OCI-LY7 (cell line): ENCODE results near the gene SPATA2L. TPM values are rescaled to one million over a fixed set of nuclear protein-coding genes. Genes with fewer than 3 reads are reported as not detected.

Experiments used
- BruUV-seq: library from RNA; stranded (reverse); fragments of 400-500 nt; replicated peaks from 2 replicates; lab custom pipeline; 2021; lab: Mats Ljungman, UMichigan
- CTCF ChIA-PET: fragments of 300-600 bp; sonication (Branson Sonifier 250); formaldehyde crosslinking; loops from one replicate; lab custom pipeline; 2022; ENCODE audit warnings: antibody characterized with exemption; ENCODE audit not compliant: unreplicated experiment; lab: Charles Lee
- POLR2A ChIA-PET: fragments of 300-600 bp; sonication (Branson Sonifier 250); formaldehyde crosslinking; loops from one replicate; lab custom pipeline; 2022; ENCODE audit warnings: antibody characterized with exemption; lab: Charles Lee
- DNase-seq: peaks from one replicate; pipeline ENCODE4 v3.0.0-alpha.2; 2015; ENCODE audit warnings: low spot score
- H2AFZ ChIP-seq: fragments of 200-600 bp; sonication (generic), shearing (Covaris generic); 2 replicates; pipeline ENCODE4 v1.6.1; 2014; ENCODE audit warnings: mild to moderate bottlenecking, antibody characterized with exemption, low read length, moderate library complexity
- H3K27ac ChIP-seq: fragments of 200-600 bp; sonication (generic); 2 replicates; pipeline ENCODE4 v1.5.1; 2014; ENCODE audit warnings: mixed run types, low read depth, mild to moderate bottlenecking, moderate library complexity, low read length, inconsistent platforms; ENCODE audit not compliant: poor library complexity, severe bottlenecking
- H3K36me3 ChIP-seq: fragments of 200-600 bp; sonication (generic); 2 replicates; pipeline ENCODE4 v1.6.1; 2014; ENCODE audit warnings: mild to moderate bottlenecking, antibody characterized with exemption, low read length, moderate library complexity, mixed read lengths; ENCODE audit not compliant: insufficient read depth
- H3K4me1 ChIP-seq: fragments of 200-600 bp; sonication (generic); 2 replicates; pipeline ENCODE4 v1.5.1; 2014; ENCODE audit warnings: mild to moderate bottlenecking, low read length; ENCODE audit not compliant: insufficient read depth, poor library complexity, severe bottlenecking
- H3K4me2 ChIP-seq: fragments of 200-600 bp; sonication (generic); 2 replicates; pipeline ENCODE4 v1.6.1; 2014; ENCODE audit warnings: mild to moderate bottlenecking, low read length
- H3K4me3 ChIP-seq: fragments of 200-600 bp; sonication (generic); 2 replicates; pipeline ENCODE4 v1.5.1; 2014; ENCODE audit warnings: mild to moderate bottlenecking, low read depth, low read length; ENCODE audit not compliant: poor library complexity, severe bottlenecking
- H3K79me2 ChIP-seq: fragments of 200-600 bp; sonication (generic); 2 replicates; pipeline ENCODE4 v1.6.1; 2016; ENCODE audit warnings: low read depth, mild to moderate bottlenecking, low read length, moderate library complexity, mixed read lengths; ENCODE audit not compliant: insufficient read depth
- H3K9me2 ChIP-seq: fragments of 200-600 bp; sonication (generic); 2 replicates; pipeline ENCODE4 v1.6.1; 2016; ENCODE audit warnings: mild to moderate bottlenecking, low read length, mixed read lengths; ENCODE audit not compliant: insufficient read depth
- H3K9me3 ChIP-seq: fragments of 200-600 bp; sonication (generic); 2 replicates; pipeline ENCODE4 v1.6.1; 2014; ENCODE audit warnings: mild to moderate bottlenecking, mixed run types, low read length, mixed read lengths
- H4K20me1 ChIP-seq: fragments of 200-600 bp; sonication (generic); 2 replicates; pipeline ENCODE4 v1.6.1; 2014; ENCODE audit warnings: mild to moderate bottlenecking, antibody characterized with exemption, low read length, moderate library complexity, mixed read lengths; ENCODE audit not compliant: insufficient read depth
- EZH2phosphoT487 ChIP-seq: fragments of 200-600 bp; sonication (generic); IDR thresholded peaks from 2 replicates; pipeline ENCODE4 v1.6.1; 2018; ENCODE audit warnings: low read depth, borderline replicate concordance, mild to moderate bottlenecking, mixed run types, antibody characterized with exemption, low read length, moderate library complexity, mixed read lengths
- intact Hi-C: fragments of 100-400 bp; cut with micrococcal nuclease; formaldehyde crosslinking; loops from one replicate; pipeline ENCODE4 v1.10.0; 2022; ENCODE audit not compliant: unreplicated experiment
- total RNA-seq, 2 experiments: library from RNA; depleted of rRNA in 1 of 2; stranded (reverse); fragments of >200 nt in 1 of 2; shearing (Covaris generic) in 1 of 2; gene quantifications; 2 replicates each; pipeline ENCODE4 v1.2.3, GENCODE V29; 2014 to 2022
- TF ChIP-seq, protein P1 (sequence below): fragments of 200-600 bp; sonication (generic); conservative IDR thresholded peaks from 2 replicates; pipeline ENCODE4 v1.5.1; 2014; ENCODE audit warnings: mild to moderate bottlenecking, antibody characterized with exemption, low read length, moderate library complexity, mixed read lengths

Gene SPATA2L
- total RNA-seq, 2 experiments from 2014 or later: 7.2 to 13.1 TPM

DNA sequence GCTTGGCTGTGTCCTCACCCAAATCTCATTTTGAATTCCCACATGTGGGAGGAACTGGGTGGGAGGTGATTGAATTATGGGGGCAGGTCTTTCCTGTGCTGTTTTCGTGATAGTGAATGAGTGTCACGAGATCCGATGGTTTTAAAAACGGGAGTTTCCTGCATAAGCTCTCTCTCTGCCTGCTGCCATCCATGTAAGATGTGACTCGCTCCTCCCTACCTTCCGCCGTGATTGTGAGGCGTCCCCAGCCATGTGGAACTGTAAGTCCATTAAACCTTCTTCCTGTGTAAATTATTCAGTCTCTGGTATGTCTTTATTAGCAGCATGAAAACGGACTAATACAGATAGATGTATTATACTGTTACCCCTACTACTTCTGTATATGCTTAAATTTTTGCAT, 40.3 kb downstream of the SPATA2L start:
- Histone ChIP-seq H3K9me3 (no peaks in the 10 kb centered on the region), H4K20me1 (no peaks in the 10 kb centered on the region), H3K9me2 (no peaks in the 10 kb centered on the region), H3K36me3 (peaks cover 42% of the 10 kb centered on the region), H3K4me2 (no peak overlapping the region), H3K27ac (no peak overlapping the region), H3K4me3 (no peak overlapping the region), H3K79me2 (peaks cover 20% of the 10 kb centered on the region), H3K4me1 (peaks cover 13% of the 10 kb centered on the region), H2AFZ (no peak overlapping the region)
- TF ChIP-seq, protein P1, sequence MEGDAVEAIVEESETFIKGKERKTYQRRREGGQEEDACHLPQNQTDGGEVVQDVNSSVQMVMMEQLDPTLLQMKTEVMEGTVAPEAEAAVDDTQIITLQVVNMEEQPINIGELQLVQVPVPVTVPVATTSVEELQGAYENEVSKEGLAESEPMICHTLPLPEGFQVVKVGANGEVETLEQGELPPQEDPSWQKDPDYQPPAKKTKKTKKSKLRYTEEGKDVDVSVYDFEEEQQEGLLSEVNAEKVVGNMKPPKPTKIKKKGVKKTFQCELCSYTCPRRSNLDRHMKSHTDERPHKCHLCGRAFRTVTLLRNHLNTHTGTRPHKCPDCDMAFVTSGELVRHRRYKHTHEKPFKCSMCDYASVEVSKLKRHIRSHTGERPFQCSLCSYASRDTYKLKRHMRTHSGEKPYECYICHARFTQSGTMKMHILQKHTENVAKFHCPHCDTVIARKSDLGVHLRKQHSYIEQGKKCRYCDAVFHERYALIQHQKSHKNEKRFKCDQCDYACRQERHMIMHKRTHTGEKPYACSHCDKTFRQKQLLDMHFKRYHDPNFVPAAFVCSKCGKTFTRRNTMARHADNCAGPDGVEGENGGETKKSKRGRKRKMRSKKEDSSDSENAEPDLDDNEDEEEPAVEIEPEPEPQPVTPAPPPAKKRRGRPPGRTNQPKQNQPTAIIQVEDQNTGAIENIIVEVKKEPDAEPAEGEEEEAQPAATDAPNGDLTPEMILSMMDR: no peak
- TF ChIP-seq EZH2phosphoT487: no peak
- ChIA-PET POLR2A (interaction anchor here (0.5 to 0.6 kb wide), 2 partner anchors 340 to 1013 kb away, joined by 3 read pairs; no protein-coding TSS in a partner anchor), CTCF (no interaction called here)
- intact Hi-C loops: no loop called here
- BruUV-seq: no TSS peak
- no peak for DNase-seq

DNA sequence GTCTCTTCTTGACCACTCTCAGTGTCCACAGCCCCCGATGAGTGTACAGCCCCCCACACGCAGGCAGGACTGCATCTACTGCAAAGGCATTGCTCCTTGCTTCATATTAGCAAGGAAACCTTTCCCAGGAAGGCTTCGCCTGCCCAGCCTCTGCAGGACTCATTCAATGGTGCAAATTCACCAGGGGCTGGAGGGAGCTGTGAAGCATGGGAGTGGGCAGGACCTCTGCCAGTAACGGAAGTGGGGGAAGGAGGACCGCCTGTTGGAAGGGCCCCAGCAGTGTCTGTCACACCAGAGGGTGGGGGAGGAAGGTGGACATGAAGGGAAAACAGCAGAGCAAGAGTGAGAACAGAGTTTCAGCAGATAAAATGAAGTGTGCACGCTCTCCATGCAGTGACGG, 41.4 kb downstream of the SPATA2L start:
- no peak overlapping the region for H3K4me2 ChIP-seq
- peaks cover 42% of the 10 kb centered on the region for H3K36me3 ChIP-seq
- POLR2A ChIA-PET: interaction anchor here (0.6 kb wide), 1 partner anchor 41 kb away, joined by 3 read pairs; the partner anchor contains the start of gene SPATA2L
- no peaks in the 10 kb centered on the region for H3K9me2 ChIP-seq
- H3K79me2 ChIP-seq: peaks cover 26% of the 10 kb centered on the region
- H3K4me3 ChIP-seq: no peak overlapping the region
- no peaks in the 10 kb centered on the region for H4K20me1 ChIP-seq
- CTCF ChIA-PET: no interaction called here
- no TSS peak for BruUV-seq
- intact Hi-C loops: no loop called here
- H2AFZ ChIP-seq: no peak overlapping the region
- peaks cover 13% of the 10 kb centered on the region for H3K4me1 ChIP-seq
- DNase-seq: no peak
- H3K9me3 ChIP-seq: no peaks in the 10 kb centered on the region
- H3K27ac ChIP-seq: no peak overlapping the region
- TF ChIP-seq EZH2phosphoT487: no peak
- TF ChIP-seq, protein P1: no peak

DNA sequence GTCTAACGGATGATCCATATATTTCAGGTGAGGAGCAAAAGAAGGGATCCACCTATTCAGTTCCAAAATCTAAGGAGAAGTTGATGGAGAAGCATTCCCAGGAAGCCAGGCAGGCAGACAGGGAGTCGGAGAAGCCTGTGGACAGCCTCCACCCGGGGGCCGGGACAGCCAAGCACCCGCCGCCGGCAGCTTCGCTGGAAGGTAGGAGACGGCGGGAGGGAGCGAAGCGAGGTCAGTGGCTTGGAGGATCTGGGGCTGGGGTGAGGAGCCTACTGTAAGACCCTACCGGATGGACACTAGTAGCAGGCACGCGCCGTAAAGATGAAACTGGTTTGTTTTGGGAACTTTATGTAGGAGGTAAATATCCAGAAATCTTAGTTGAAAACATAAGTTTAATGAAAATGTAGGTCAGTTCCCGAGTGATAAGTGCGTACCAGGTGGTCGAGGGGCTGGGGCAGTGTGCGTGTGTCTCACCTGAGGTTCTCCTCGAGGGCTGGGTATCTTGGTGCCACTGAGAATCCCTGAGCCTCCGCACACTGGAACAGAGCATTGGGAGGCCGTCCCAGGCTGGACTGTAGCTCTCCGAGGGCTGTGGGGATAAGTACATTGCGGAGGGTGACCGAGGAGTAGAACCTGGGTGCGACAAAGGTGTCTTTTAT, 43.2 kb downstream of the SPATA2L start:
- peaks cover 13% of the 10 kb centered on the region for H3K4me1 ChIP-seq
- TF ChIP-seq EZH2phosphoT487: no peak
- TF ChIP-seq, protein P1: no peak
- POLR2A ChIA-PET: interaction anchor here (0.5 to 0.6 kb wide), 2 partner anchors 23 to 865 kb away, joined by 3 to 5 read pairs; no protein-coding TSS in a partner anchor
- peak overlapping the region; percentile 98 for H3K4me3 ChIP-seq
- H3K36me3 ChIP-seq: peaks cover 41% of the 10 kb centered on the region
- intact Hi-C loops: loop anchor here (5.0 kb wide), 2 partner anchors 96 to 1006 kb away; partner anchors contain the start of genes CYBA and RPL13
- peak overlapping the region; percentile 97 for H3K4me2 ChIP-seq
- peak overlapping the region; percentile 53 for H3K27ac ChIP-seq
- peak; percentile 34 for DNase-seq
- peaks cover 26% of the 10 kb centered on the region for H3K79me2 ChIP-seq
- peak overlapping the region; percentile 95 for H2AFZ ChIP-seq
- no peaks in the 10 kb centered on the region for H3K9me2 ChIP-seq
- BruUV-seq: no TSS peak
- H3K9me3 ChIP-seq: no peaks in the 10 kb centered on the region
- no peaks in the 10 kb centered on the region for H4K20me1 ChIP-seq
- CTCF ChIA-PET: no interaction called here
